Renal cortex interstitium (tissue), 11 donors: ENCODE measurements around the gene TRAF5. TPM values are rescaled to one million over a fixed set of nuclear protein-coding genes. Genes with fewer than 3 reads are reported as not detected.
"Not testable (repeated sequence)": the region's sequence is repeated elsewhere in the genome, so short reads cannot be mapped to it uniquely, and the experiment has no call there.

Experiments
- DNase-seq, 11 donors: peaks; one replicate each; pipeline ENCODE4 v3.0.0-alpha.2; 2013; ENCODE audit warnings: low read depth in 9 of 11, low spot score in 4 of 11; ENCODE audit errors: extremely low read depth in 1 of 11
- polyA plus RNA-seq, 3 donors: library from polyadenylated mRNA; unstranded; fragments of 120-200 nt; gene quantifications; one replicate each; pipeline ENCODE4 v1.2.1, GENCODE V29; 2013; ENCODE audit not compliant: insufficient read length in 3 of 3

TRAF5 gene
- polyA plus RNA-seq, 3 donors: 13.2 to 29.0 (median 18.3) TPM

GRCh38 chr1:211359876-211360275 lies 33.2 kb downstream of the TRAF5 start:
- no peak for DNase-seq

GRCh38 chr1:211361202-211361601 lies 34.6 kb downstream of the TRAF5 start:
- DNase-seq: no peak

GRCh38 chr1:211369640-211370039 lies 43.0 kb downstream of the TRAF5 start:
- DNase-seq: no peak

- no peak for DNase-seq
These were observed 44.0 kb downstream of the TRAF5 start for GRCh38 chr1:211370669-211371068.

GRCh38 chr1:211371406-211372105 lies 44.9 kb downstream of the TRAF5 start:
- DNase-seq: no peak

- no peak for DNase-seq
These were observed 45.8 kb downstream of the TRAF5 start for GRCh38 chr1:211372463-211372862.

- DNase-seq: no peak
These were observed 48.6 kb downstream of the TRAF5 start for GRCh38 chr1:211375146-211375818.

GRCh38 chr1:211375949-211376348 lies 49.3 kb downstream of the TRAF5 start:
- DNase-seq: no peak

- no peak for DNase-seq
These were observed 50.3 kb downstream of the TRAF5 start for GRCh38 chr1:211376807-211377470.

GRCh38 chr1:211377539-211378450 lies 51.2 kb downstream of the TRAF5 start:
- DNase-seq: no peak

- no peak for DNase-seq
These were observed 52.2 kb downstream of the TRAF5 start for GRCh38 chr1:211378844-211379243.

GRCh38 chr1:211379446-211379845 lies 52.8 kb downstream of the TRAF5 start:
- DNase-seq: no peak

GRCh38 chr1:211381481-211382181 lies 55.0 kb downstream of the TRAF5 start:
- no peak for DNase-seq

GRCh38 chr1:211382182-211382713 lies 55.6 kb downstream of the TRAF5 start:
- no peak for DNase-seq

- peak; percentile 88 to 95 (median 93) for DNase-seq
These were observed 56.3 kb downstream of the TRAF5 start for GRCh38 chr1:211382714-211383480.

GRCh38 chr1:211384524-211384923 lies 57.9 kb downstream of the TRAF5 start:
- no peak for DNase-seq

- DNase-seq: peak in 3 of 11 donors; percentile 20 to 51 (median 27)
These were observed 60.3 kb downstream of the TRAF5 start for GRCh38 chr1:211386921-211387320.

GRCh38 chr1:211390829-211391228 lies 64.2 kb downstream of the TRAF5 start:
- not testable (repeated sequence) for DNase-seq
